T1000 (cell line): Measurements from ENCODE around the gene CFAP100.

Experiments used
- DNase-seq: peaks from one replicate; lab custom pipeline; 2025; ENCODE audit warnings: mixed read lengths; lab: John Stamatoyannopoulos, UW

Gene CFAP100

GRCh38 chr3:126373682-126374601 lies 20.8 kb upstream of the CFAP100 start:
- no peak for DNase-seq

- no peak for DNase-seq
Measured at GRCh38 chr3:126375835-126376331, 18.8 kb upstream of the CFAP100 start.

GRCh38 chr3:126376444-126376843 lies 18.3 kb upstream of the CFAP100 start:
- DNase-seq = no peak

- no peak for DNase-seq
Measured at GRCh38 chr3:126377211-126377610, 17.5 kb upstream of the CFAP100 start.

GRCh38 chr3:126378341-126378751 lies 16.4 kb upstream of the CFAP100 start:
- no peak for DNase-seq

- DNase-seq = no peak
Measured at GRCh38 chr3:126380011-126380768, 14.5 kb upstream of the CFAP100 start.

GRCh38 chr3:126381966-126382365 lies 12.7 kb upstream of the CFAP100 start:
- no peak for DNase-seq

- no peak for DNase-seq
Measured at GRCh38 chr3:126389112-126389793, 5.5 kb upstream of the CFAP100 start.

- no peak for DNase-seq
Measured at GRCh38 chr3:126389794-126390146, 4.9 kb upstream of the CFAP100 start.

GRCh38 chr3:126390201-126390600 lies 4.5 kb upstream of the CFAP100 start:
- no peak for DNase-seq

- DNase-seq = no peak
Measured at GRCh38 chr3:126390751-126391150, 4.0 kb upstream of the CFAP100 start.

- no peak for DNase-seq
Measured at GRCh38 chr3:126391631-126392030, 3.1 kb upstream of the CFAP100 start.

GRCh38 chr3:126392246-126392645 lies 2.5 kb upstream of the CFAP100 start:
- DNase-seq = no peak

- no peak for DNase-seq
Measured at GRCh38 chr3:126393563-126393962, 1.1 kb upstream of the CFAP100 start.

GRCh38 chr3:126394977-126395321 lies 240 bp downstream of the CFAP100 start:
- no peak for DNase-seq

- DNase-seq = no peak
Measured at GRCh38 chr3:126395846-126396513, 1.3 kb downstream of the CFAP100 start.

GRCh38 chr3:126396536-126396935 lies 1.8 kb downstream of the CFAP100 start:
- DNase-seq = no peak

- no peak for DNase-seq
Measured at GRCh38 chr3:126397610-126398422, 3.1 kb downstream of the CFAP100 start.

GRCh38 chr3:126398423-126399350 lies 4.0 kb downstream of the CFAP100 start:
- no peak for DNase-seq

- DNase-seq = no peak
Measured at GRCh38 chr3:126399351-126399735, 4.6 kb downstream of the CFAP100 start.
